Lung (tissue), 12 donors: ENCODE data around the gene OTX2. TPM values are rescaled to one million over a fixed set of nuclear protein-coding genes. Genes with fewer than 3 reads are reported as not detected.

Source experiments
- ATAC-seq: fragments of 200-7000 bp; cut with Tn5 transposase; one replicate; pipeline ENCODE4 v1.9.1; 2020; ENCODE audit warnings: moderate number of reproducible peaks; ENCODE audit not compliant: insufficient read depth, low FRiP score
- DNase-seq, 3 donors: peaks; one replicate each; pipeline ENCODE4 v3.0.0-alpha.2; 2013 to 2017
- H3K27ac ChIP-seq, 2 donors: one replicate each; pipeline ENCODE4 v1.5.1; 2013; ENCODE audit warnings: mild to moderate bottlenecking in 2 of 2, moderate library complexity in 2 of 2, control low read depth in 1 of 2, inconsistent platforms in 1 of 2, low read depth in 1 of 2, low read length in 1 of 2
- H3K27me3 ChIP-seq, 3 donors: one replicate each; pipeline ENCODE4 v1.5.1; 2013; ENCODE audit warnings: low read length in 2 of 3; ENCODE audit not compliant: control insufficient read depth in 3 of 3, insufficient read depth in 3 of 3
- H3K36me3 ChIP-seq, 4 donors: one replicate each; pipeline ENCODE4 v1.5.1; 2013; ENCODE audit warnings: low read length in 4 of 4, mild to moderate bottlenecking in 1 of 4, moderate library complexity in 1 of 4; ENCODE audit not compliant: control insufficient read depth in 4 of 4, insufficient read depth in 4 of 4
- H3K4me1 ChIP-seq, 5 donors: one replicate each; pipeline ENCODE4 v1.5.1; 2013; ENCODE audit warnings: low read length in 5 of 5, mild to moderate bottlenecking in 2 of 5, moderate library complexity in 1 of 5; ENCODE audit not compliant: control insufficient read depth in 5 of 5, insufficient read depth in 5 of 5
- H3K4me3 ChIP-seq: one replicate; pipeline ENCODE4 v1.5.1; 2013; ENCODE audit warnings: mild to moderate bottlenecking, control low read depth, moderate library complexity
- H3K9ac ChIP-seq, 2 donors: one replicate each; pipeline ENCODE4 v1.5.1; 2013; ENCODE audit warnings: low read length in 2 of 2, control low read depth in 1 of 2; ENCODE audit not compliant: insufficient read depth in 1 of 2
- H3K9me3 ChIP-seq, 4 donors: one replicate each; pipeline ENCODE4 v1.5.1; 2013; ENCODE audit warnings: low read length in 3 of 4, mild to moderate bottlenecking in 1 of 4, moderate library complexity in 1 of 4; ENCODE audit not compliant: control insufficient read depth in 4 of 4, insufficient read depth in 3 of 4
- CTCF ChIP-seq: IDR thresholded peaks from 2 replicates; pipeline ENCODE4 v1.5.1; 2012; ENCODE audit warnings: mild to moderate bottlenecking; ENCODE audit errors: control extremely low read depth, extremely low read depth
- WGBS, 2 donors: extraction: QIAGEN DNeasy Blood & Tissue Kit; methylation state at CpG; one replicate each; pipeline ENCODE4 v1.1.7; 2013; 5-methylcytosine and 5-hydroxymethylcytosine counted together
- polyA plus RNA-seq, 2 donors: library from polyadenylated mRNA; stranded (reverse); fragments of 200-250 nt; gene quantifications; one replicate each; pipeline ENCODE4 v1.2.1, GENCODE V29; 2013
- total RNA-seq, 2 donors: library from RNA; depleted of rRNA in 1 of 2; stranded (reverse); fragments of >200 nt in 1 of 2; gene quantifications; one replicate each; pipeline ENCODE4 v1.2.1, GENCODE V29; 2014 to 2021
- donor health status: control.
- donor health status: control.
- donor health status: Bipolar disorder and iron deficiency.
- donor health status: healthy.
- donor health status: DM: yes; HTN: yes; CAD: no.

OTX2 gene
- total and polyA plus RNA-seq, 4 donors, result not detected

DNA sequence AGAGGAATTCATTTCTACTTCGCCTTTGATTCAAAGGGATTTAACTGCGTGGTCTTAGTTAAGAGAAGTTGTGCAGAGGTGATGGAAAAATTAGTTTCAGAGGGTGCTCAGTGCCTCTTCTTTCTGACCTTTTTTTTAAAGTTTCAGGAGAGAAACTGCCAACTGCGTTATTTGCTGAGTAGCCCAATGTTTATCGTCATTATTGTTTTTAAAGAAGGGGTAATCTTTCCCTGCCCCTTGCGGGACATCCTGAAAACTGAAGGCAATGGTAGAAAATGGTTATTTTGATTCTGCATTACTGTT is 11.0 kb downstream of the OTX2 start:
- Histone ChIP-seq H3K27ac (no peak overlapping the region), H3K27me3 (peaks cover 20 to 91% (median 90%) of the 10 kb centered on the region in 3 donors), H3K9me3 (peaks cover 0 to 22% (median 0%) of the 10 kb centered on the region in 4 donors), H3K36me3 (no peaks in the 10 kb centered on the region), H3K4me1 (peaks cover 0 to 16% (median 0%) of the 10 kb centered on the region in 5 donors), H3K9ac (no peak overlapping the region), H3K4me3 (no peak overlapping the region)
- TF ChIP-seq CTCF, result no peak
- ATAC-seq (no peak), DNase-seq (no peak)
- WGBS, 2 donors, result 6 to 14% methylated on average over 5 of the region's 5 CpGs

DNA sequence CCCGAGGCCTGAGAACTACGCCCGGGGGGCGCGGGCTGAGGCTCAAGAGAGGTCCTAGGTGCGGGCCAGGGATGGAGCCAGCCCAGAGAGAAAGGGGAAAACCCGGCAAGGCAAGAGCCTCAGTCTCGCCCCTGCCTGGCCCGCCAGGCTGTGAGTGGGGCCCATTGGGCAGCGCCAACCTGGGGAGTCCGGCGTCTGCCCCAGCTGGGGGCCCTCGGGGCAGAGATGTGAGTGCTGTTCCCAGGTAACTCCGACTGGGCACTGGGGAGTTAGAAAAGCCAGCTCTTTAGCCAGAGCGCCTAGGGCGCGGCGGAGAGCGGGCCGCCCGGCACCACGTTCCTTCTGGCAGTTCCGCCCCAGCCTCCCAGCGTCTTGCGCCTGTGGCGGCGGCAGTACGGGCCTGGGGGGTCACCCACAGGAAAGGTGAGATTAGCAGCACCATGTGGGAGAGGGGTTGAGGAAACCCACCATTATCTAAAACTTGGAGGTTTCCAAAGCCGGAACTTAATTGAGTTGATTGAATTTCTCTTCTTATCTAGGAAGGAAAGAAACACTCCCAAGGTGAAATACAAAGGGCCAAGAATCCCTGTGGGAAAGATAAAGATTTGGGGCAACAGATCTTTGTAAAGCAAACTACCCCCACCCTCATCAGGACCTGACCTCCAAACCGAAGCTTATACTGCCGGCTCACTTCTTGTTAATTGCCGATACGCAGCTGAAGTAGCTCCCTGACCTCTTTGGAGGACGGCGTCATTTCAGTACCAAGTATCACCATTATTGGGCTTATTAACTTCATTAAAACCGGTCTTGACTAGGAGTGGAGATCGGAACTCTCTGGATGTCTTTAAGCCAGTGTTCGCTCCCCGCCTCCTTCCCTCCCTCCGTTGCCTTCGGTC is 11.6 kb downstream of the OTX2 start:
- ATAC-seq (no peak), DNase-seq (no peak)
- Histone ChIP-seq H3K36me3 (no peaks in the 10 kb centered on the region), H3K9me3 (peaks cover 0 to 20% (median 0%) of the 10 kb centered on the region in 4 donors), H3K4me1 (peaks cover 0 to 18% (median 0%) of the 10 kb centered on the region in 5 donors), H3K9ac (no peak overlapping the region), H3K27me3 (peaks cover 20 to 91% (median 89%) of the 10 kb centered on the region in 3 donors), H3K4me3 (no peak overlapping the region), H3K27ac (no peak overlapping the region)
- WGBS, 2 donors, result 8 to 11% methylated on average over 38 to 41 of the region's 41 CpGs
- TF ChIP-seq CTCF, result no peak

GRCh38 chr14:56797569-56798446 is 12.5 kb downstream of the OTX2 start:
- DNase-seq, result no peak
- Histone ChIP-seq H3K27ac (no peak overlapping the region), H3K27me3 (peaks cover 18 to 91% (median 87%) of the 10 kb centered on the region in 3 donors), H3K4me1 (peaks cover 0 to 18% (median 0%) of the 10 kb centered on the region in 5 donors), H3K36me3 (no peaks in the 10 kb centered on the region), H3K9me3 (peaks cover 0 to 19% (median 0%) of the 10 kb centered on the region in 4 donors), H3K4me3 (no peak overlapping the region), H3K9ac (no peak overlapping the region)
- ATAC-seq, result peak; percentile 16
- no peak for TF ChIP-seq CTCF
- WGBS, 2 donors, result 4% methylated on average over 75 to 77 of the region's 77 CpGs
